ENCODE measurements around the gene TUBB1. TPM values are rescaled to one million over a fixed set of nuclear protein-coding genes. Genes with fewer than 3 reads are reported as not detected.
A peak's percentile ranks its signal among the peaks of the same experiment; 100 is the strongest.

The TUBB1 gene
- total and polyA plus RNA-seq, 2 of the 13 experiments (the other 11 are each of a cell fraction or from before 2014, with no cell fraction given): 0.11 to 57.6 TPM

GRCh38 chr20:59032023-59032712 lies 12.9 kb downstream of the TUBB1 start, which contains the start of gene ATP5F1E (continued):
- TF ChIP-seq ZNF772 (CRISPR knock-in tag; IDR thresholded peaks at IDR 0.05) (peak; percentile 95), MIER2 (CRISPR knock-in tag; IDR thresholded peaks at IDR 0.05) (peak; percentile 41; the same call in 1 of the 2 replicates), NFIB (CRISPR knock-in tag; IDR thresholded peaks at IDR 0.05; ENCODE audit: borderline replicate concordance) (peak; percentile 96; the same call in 1 of the 2 replicates), ARID3A (IDR thresholded peaks at IDR 0.05; ENCODE audit: low read depth, low read length) (peak; percentile 36), ZBTB42 (CRISPR knock-in tag; IDR thresholded peaks at IDR 0.05) (peak; percentile 77), ZNF672 (CRISPR knock-in tag; IDR thresholded peaks at IDR 0.05) (peak; percentile 87; the same call in 1 of the 2 replicates), ZNF780A (CRISPR knock-in tag; IDR thresholded peaks at IDR 0.05) (peak; percentile 87; the same call in 1 of the 2 replicates), PREB (CRISPR knock-in tag; IDR thresholded peaks at IDR 0.05) (0 out of 2 replicates have a peak, but pooled peaks have one; percentile 78), SNAPC2 (CRISPR knock-in tag; IDR thresholded peaks at IDR 0.05) (peak; percentile 66; the same call in 1 of the 2 replicates), TOE1 (CRISPR knock-in tag; IDR thresholded peaks at IDR 0.05) (no peak), HOXD1 (CRISPR knock-in tag; IDR thresholded peaks at IDR 0.05) (peak; percentile 35; the same call in 1 of the 2 replicates), MIXL1 (CRISPR knock-in tag; IDR thresholded peaks at IDR 0.05) (peak; percentile 21; the same call in 1 of the 2 replicates), HDAC6 (IDR thresholded peaks at IDR 0.05; ENCODE audit: low read depth, low read length) (no peak), KIAA2018 (CRISPR knock-in tag; IDR thresholded peaks at IDR 0.05; ENCODE audit: borderline replicate concordance) (no peak), EED (CRISPR knock-in tag; IDR thresholded peaks at IDR 0.05) (peak; percentile 97; the same call in 1 of the 2 replicates), ZNF558 (CRISPR knock-in tag; IDR thresholded peaks at IDR 0.05; ENCODE audit: borderline replicate concordance) (no peak), KDM2A (CRISPR knock-in tag; IDR thresholded peaks at IDR 0.05; ENCODE audit: borderline replicate concordance, low read depth) (peak; percentile 93), ZNF709 (CRISPR knock-in tag; IDR thresholded peaks at IDR 0.05) (peak; percentile 96), ZFP1 (CRISPR knock-in tag; IDR thresholded peaks at IDR 0.05) (0 out of 2 replicates have a peak, but pooled peaks have one; percentile 12)
